Stimulated activated CD4-positive, alpha-beta T cell treated with anti-CD3 and anti-CD28 coated beads, TNF-alpha, amount 100 ng/mL, for 24 hours (primary cell): ENCODE results near the gene KCNQ5.
"Not testable (repeated sequence)": the region's sequence is repeated elsewhere in the genome, so short reads cannot be mapped to it uniquely, and the experiment has no call there.

ENCODE experiments used
- DNase-seq, 3 experiments: peaks; one replicate each; pipeline ENCODE4 v3.0.0-alpha.2; 2020; ENCODE audit warnings: low read depth in 3 of 3

Gene KCNQ5

GRCh38 chr6:73180076-73180738 is 558.3 kb downstream of the KCNQ5 start:
- DNase-seq: no peak

- no peak for DNase-seq
Observed at GRCh38 chr6:73180763-73181619, 559.1 kb downstream of the KCNQ5 start.

GRCh38 chr6:73182021-73182607 is 560.2 kb downstream of the KCNQ5 start:
- no peak for DNase-seq

- not testable (repeated sequence) for DNase-seq
Observed at GRCh38 chr6:73193302-73193701, 571.4 kb downstream of the KCNQ5 start.

GRCh38 chr6:73194744-73195143 is 572.9 kb downstream of the KCNQ5 start:
- DNase-seq: no peak

GRCh38 chr6:73200247-73200646 is 578.4 kb downstream of the KCNQ5 start:
- no peak for DNase-seq

GRCh38 chr6:73200735-73201134 is 578.9 kb downstream of the KCNQ5 start:
- no peak for DNase-seq

GRCh38 chr6:73203098-73203497 is 581.2 kb downstream of the KCNQ5 start:
- no peak for DNase-seq

- no peak for DNase-seq
Observed at GRCh38 chr6:73204252-73204651, 582.4 kb downstream of the KCNQ5 start.

GRCh38 chr6:73207221-73207837 is 585.5 kb downstream of the KCNQ5 start:
- no peak for DNase-seq

GRCh38 chr6:73209117-73209516 is 587.3 kb downstream of the KCNQ5 start:
- DNase-seq: no peak

GRCh38 chr6:73216859-73217258 is 595.0 kb downstream of the KCNQ5 start:
- DNase-seq: no peak

- no peak for DNase-seq
Observed at GRCh38 chr6:73225396-73225795, 603.5 kb downstream of the KCNQ5 start, which contains the start of gene KHDC1L. Gene KHDC1L, minus strand, starts transcription at chr6:73225496. Its CDS starts 88 bp downstream, at chr6:73225408.

GRCh38 chr6:73227606-73228255 is 605.9 kb downstream of the KCNQ5 start:
- no peak for DNase-seq

GRCh38 chr6:73231986-73232391 is 610.1 kb downstream of the KCNQ5 start:
- no peak for DNase-seq

- no peak for DNase-seq
Observed at GRCh38 chr6:73233048-73233447, 611.2 kb downstream of the KCNQ5 start.

GRCh38 chr6:73233971-73234370 is 612.1 kb downstream of the KCNQ5 start:
- not testable (repeated sequence) for DNase-seq

- no peak for DNase-seq
Observed at GRCh38 chr6:73234733-73235132, 612.9 kb downstream of the KCNQ5 start.

GRCh38 chr6:73236144-73236750 is 614.4 kb downstream of the KCNQ5 start:
- DNase-seq: no peak

- no peak for DNase-seq
Observed at GRCh38 chr6:73240730-73241129, 618.9 kb downstream of the KCNQ5 start.

GRCh38 chr6:73242001-73242400 is 620.1 kb downstream of the KCNQ5 start:
- DNase-seq: no peak
